Osteocyte (in vitro differentiated cells): ENCODE measurements around the gene EEF2K. TPM values are rescaled to one million over a fixed set of nuclear protein-coding genes. Genes with fewer than 3 reads are reported as not detected.

Source experiments
- DNase-seq: peaks from one replicate; pipeline ENCODE4 v3.0.0; 2021; ENCODE audit warnings: mixed read lengths; ENCODE audit not compliant: unreplicated experiment; ENCODE audit errors: extremely low spot score
- H3K27ac Mint-ChIP-seq: one replicate; pipeline ENCODE4 v1.8.0; 2021; ENCODE audit warnings: mild to moderate bottlenecking, mixed read lengths; ENCODE audit not compliant: unreplicated experiment
- H3K27me3 Mint-ChIP-seq: one replicate; pipeline ENCODE4 v1.8.0; 2021; ENCODE audit warnings: mixed read lengths; ENCODE audit not compliant: unreplicated experiment
- H3K36me3 Mint-ChIP-seq: one replicate; pipeline ENCODE4 v1.8.0; 2021; ENCODE audit warnings: mixed read lengths; ENCODE audit not compliant: unreplicated experiment
- H3K4me1 Mint-ChIP-seq: one replicate; pipeline ENCODE4 v1.8.0; 2021; ENCODE audit warnings: mixed read lengths; ENCODE audit not compliant: unreplicated experiment
- H3K4me3 Mint-ChIP-seq: one replicate; pipeline ENCODE4 v1.8.0; 2021; ENCODE audit warnings: mild to moderate bottlenecking, moderate library complexity, mixed read lengths; ENCODE audit not compliant: unreplicated experiment
- H3K9me3 Mint-ChIP-seq: one replicate; pipeline ENCODE4 v1.8.0; 2021; ENCODE audit warnings: mixed read lengths; ENCODE audit not compliant: unreplicated experiment
- total RNA-seq: library from RNA; stranded (reverse); gene quantifications from 2 replicates; pipeline ENCODE4 v1.2.1, GENCODE V29; 2021
- TF ChIP-seq, protein P1 (sequence below): fragments of 200-600 bp; sonication (generic); IDR thresholded peaks from 2 replicates; pipeline ENCODE4 v1.5.0; 2021; ENCODE audit warnings: antibody characterized with exemption, mild to moderate bottlenecking, moderate library complexity

EEF2K gene
- total RNA-seq, 1 donor from 2014 or later, result 23.8 TPM

- TF ChIP-seq, protein P1, sequence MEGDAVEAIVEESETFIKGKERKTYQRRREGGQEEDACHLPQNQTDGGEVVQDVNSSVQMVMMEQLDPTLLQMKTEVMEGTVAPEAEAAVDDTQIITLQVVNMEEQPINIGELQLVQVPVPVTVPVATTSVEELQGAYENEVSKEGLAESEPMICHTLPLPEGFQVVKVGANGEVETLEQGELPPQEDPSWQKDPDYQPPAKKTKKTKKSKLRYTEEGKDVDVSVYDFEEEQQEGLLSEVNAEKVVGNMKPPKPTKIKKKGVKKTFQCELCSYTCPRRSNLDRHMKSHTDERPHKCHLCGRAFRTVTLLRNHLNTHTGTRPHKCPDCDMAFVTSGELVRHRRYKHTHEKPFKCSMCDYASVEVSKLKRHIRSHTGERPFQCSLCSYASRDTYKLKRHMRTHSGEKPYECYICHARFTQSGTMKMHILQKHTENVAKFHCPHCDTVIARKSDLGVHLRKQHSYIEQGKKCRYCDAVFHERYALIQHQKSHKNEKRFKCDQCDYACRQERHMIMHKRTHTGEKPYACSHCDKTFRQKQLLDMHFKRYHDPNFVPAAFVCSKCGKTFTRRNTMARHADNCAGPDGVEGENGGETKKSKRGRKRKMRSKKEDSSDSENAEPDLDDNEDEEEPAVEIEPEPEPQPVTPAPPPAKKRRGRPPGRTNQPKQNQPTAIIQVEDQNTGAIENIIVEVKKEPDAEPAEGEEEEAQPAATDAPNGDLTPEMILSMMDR, result no peak
- Mint-ChIP-seq H3K4me3 (no peak overlapping the region), H3K9me3 (no peaks in the 10 kb centered on the region), H3K27me3 (no peaks in the 10 kb centered on the region), H3K4me1 (no peaks in the 10 kb centered on the region), H3K27ac (no peak overlapping the region), H3K36me3 (peaks cover 21% of the 10 kb centered on the region)
- DNase-seq, result no peak
Observed at GRCh38 chr16:22314661-22315626, 108.9 kb downstream of the EEF2K start.

DNA sequence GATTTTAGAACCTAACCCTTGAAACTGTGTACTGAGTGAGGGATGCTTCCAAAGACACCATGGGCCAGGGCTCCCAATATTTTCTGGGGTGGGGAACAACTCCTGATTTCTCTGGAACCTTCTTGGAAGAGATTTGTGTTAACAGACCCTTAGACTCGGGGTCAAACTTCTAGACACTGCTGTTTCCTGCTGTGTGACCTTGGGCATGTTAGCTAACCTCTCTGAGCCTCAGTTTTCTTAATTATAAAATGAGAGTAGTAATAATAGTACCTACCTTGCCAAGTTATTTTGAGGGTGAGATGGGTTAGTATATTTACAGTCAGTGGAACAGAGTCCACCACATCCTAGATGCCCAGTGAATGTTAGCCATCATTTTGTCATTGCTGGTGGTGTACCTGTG, 109.9 kb downstream of the EEF2K start:
- Mint-ChIP-seq H3K27me3 (no peaks in the 10 kb centered on the region), H3K27ac (no peak overlapping the region), H3K4me3 (no peak overlapping the region), H3K9me3 (no peaks in the 10 kb centered on the region), H3K4me1 (no peaks in the 10 kb centered on the region), H3K36me3 (peaks cover 26% of the 10 kb centered on the region)
- TF ChIP-seq, protein P1, result no peak
- no peak for DNase-seq

DNA sequence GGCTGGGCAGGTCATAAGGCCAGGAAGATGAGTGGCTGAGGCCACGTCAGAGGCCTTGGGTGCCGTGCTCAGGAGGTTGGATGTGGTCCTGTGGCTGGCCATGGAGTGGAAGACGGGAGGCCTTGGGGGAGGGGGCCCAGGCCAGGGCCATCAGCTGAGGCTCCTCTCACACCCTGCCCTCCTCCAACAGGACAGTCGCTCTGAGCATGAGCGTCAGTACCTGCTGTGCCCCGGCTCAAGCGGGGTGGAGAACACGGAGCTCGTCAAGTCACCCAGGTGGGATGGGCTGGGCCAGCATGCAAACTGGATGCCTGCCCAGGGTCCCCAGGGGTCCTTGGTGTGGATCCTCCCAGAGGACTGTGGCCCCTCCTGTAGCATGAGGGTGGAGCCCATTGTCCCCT, 110.3 kb downstream of the EEF2K start:
- Mint-ChIP-seq H3K4me3 (no peak overlapping the region), H3K4me1 (no peaks in the 10 kb centered on the region)
- TF ChIP-seq, protein P1, result no peak

GRCh38 chr16:22317001-22317530, 111.0 kb downstream of the EEF2K start:
- Mint-ChIP-seq H3K4me3 (no peak overlapping the region), H3K36me3 (peaks cover 23% of the 10 kb centered on the region), H3K27me3 (no peaks in the 10 kb centered on the region), H3K9me3 (no peaks in the 10 kb centered on the region), H3K4me1 (no peaks in the 10 kb centered on the region), H3K27ac (no peak overlapping the region)
- DNase-seq, result no peak
- TF ChIP-seq, protein P1, result no peak

More for the DNA sequence above, 110.3 kb downstream of the EEF2K start:
- H3K9me3 Mint-ChIP-seq, result no peaks in the 10 kb centered on the region
- H3K36me3 Mint-ChIP-seq, result peaks cover 26% of the 10 kb centered on the region
- H3K27me3 Mint-ChIP-seq, result no peaks in the 10 kb centered on the region
- no peak for DNase-seq
- H3K27ac Mint-ChIP-seq, result no peak overlapping the region

DNA sequence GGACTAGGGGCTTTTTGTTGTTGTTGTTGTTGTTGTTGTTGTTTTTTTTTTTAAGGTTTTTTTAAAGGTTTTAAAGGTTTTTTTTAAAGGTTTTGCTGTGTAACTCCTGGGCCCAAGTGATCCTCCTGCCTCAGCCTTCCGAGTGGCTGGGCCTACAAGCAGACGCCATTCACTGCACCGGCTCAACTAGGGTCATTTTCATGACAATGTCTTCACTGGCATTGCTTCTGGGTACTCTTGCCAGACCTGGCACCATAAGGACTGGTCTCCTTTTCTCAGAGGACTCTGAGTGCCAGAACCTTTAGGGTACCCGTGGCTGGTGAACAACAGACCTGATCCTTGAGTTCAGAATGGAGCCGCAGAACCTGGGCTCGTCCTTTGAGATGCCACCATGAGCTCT, 111.5 kb downstream of the EEF2K start:
- Mint-ChIP-seq H3K4me1 (no peaks in the 10 kb centered on the region), H3K36me3 (peaks cover 22% of the 10 kb centered on the region), H3K4me3 (no peak overlapping the region), H3K27ac (no peak overlapping the region), H3K9me3 (no peaks in the 10 kb centered on the region), H3K27me3 (no peaks in the 10 kb centered on the region)
- no peak for DNase-seq
- TF ChIP-seq, protein P1, result no peak
